H54 (cell line): ENCODE results near the gene CERS6.
"Not testable (repeated sequence)": the region's sequence is repeated elsewhere in the genome, so short reads cannot be mapped to it uniquely, and the experiment has no call there.

Source experiments
- DNase-seq: peaks from one replicate; pipeline ENCODE4 v3.0.0; 2011; ENCODE audit warnings: low spot score, mixed read lengths; ENCODE audit not compliant: insufficient read length
- FAIRE-seq: peaks from 3 replicates; lab custom pipeline; 2011; peaks lifted over from hg19 to GRCh38; lab: Jason Lieb, UNC
- POLR2A ChIP-seq: IDR thresholded peaks from 2 replicates; pipeline ENCODE4 v1.6.1; 2011; ENCODE audit warnings: low read depth, mild to moderate bottlenecking, low read length

The CERS6 gene

DNA sequence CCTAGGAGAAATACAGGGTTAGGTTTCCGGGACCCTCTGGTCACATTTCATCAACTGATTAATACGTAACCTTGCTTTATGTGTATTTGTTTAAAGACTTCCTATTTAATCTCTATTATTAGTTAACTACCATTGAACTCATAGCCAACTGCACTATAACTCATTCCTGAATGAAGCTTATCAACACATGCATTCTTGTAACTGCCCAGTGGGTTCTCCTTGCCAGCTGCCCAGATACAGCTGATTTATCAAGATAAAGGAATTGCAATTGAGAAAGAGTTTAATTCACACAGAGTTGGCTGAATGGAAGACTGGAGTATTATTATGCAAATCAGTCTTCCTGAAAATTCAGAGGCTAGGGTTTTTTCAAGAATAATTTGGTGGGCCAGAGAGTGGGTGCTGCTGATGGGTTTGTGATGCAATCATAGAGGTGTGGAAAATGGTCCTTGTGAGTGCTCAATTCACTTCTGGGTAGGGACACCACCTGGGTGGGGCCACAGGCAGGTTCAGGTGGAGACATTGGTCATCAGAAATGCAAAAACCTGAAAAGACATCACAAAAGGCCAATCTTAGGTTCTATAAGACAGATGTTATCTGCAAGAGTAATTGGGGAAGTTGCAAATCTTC is 325.2 kb downstream of the CERS6 start:
- DNase-seq, result no peak
- FAIRE-seq, result no peak
- TF ChIP-seq POLR2A, result no peak

DNA sequence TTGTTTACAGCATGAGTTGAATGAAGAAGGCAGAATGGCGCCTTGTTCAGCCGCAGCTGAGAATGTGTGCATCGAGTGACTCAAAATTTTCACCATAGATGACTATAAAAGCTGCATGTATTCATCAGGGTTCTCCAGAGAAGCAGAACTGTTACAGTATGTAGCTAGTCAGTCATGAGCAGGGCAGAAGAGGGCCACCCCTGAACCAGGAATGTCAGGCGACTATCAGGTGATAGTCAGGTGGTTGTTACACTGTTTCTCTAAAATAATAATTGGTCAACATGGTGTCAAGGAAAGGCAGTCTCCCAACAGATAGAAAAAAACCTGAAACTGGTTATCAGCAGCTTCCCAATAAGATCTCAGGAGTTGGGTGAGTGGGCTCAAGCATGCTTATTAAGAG is 326.2 kb downstream of the CERS6 start:
- TF ChIP-seq POLR2A, result no peak
- FAIRE-seq, result no peak
- no peak for DNase-seq

DNA sequence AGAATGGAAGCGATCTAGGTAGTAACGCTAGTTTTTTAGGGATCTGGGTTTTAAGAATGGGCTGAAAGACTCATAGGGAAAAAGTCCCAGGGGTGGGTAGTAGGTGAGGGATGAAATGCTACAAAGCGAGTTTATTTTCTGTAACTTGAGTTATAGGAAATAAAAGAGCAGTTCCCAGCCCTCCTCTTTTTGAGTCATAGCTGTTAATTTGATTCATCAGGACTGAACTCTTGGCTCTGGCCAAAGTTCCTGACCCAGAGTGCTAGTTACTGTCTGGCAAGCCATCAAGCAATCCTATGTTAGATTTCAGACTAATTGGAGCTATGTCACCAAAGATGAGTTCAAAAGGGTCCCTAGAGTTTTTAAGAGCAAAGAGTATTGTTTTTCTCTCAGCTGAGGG is 328.9 kb downstream of the CERS6 start:
- TF ChIP-seq POLR2A, result no peak
- no peak for DNase-seq
- no peak for FAIRE-seq

DNA sequence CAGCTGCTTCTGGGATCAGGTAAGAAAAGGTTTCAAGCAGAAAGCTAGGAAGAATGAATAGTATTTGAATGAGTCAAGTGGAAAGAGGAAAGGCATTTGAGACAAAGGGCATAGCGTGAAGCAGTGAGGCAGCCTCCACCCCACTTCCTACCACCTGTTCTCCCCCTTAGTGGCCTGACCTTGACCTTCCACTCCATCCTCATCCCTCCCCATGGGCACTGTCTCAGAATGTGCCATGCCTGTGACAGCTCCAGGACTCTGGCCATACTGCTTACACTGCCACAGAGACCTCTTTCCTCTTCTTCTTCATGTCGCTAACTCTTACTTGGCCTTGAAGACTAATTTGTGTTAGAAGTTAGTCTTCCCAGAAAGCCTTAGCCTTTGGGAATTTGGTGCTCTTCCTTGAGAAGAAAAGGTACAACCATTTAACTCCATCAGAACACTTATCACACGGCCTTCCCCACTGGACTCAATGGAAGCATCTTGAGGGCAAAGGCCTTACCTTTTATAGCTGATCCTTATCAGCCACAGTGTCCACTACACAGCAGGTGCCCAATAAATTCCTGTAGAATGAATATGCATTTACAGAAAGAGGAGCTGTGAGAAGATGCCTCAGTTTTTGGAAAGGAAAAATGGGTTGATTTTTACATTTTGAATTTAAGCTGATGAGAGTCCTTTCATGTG is 331.2 kb downstream of the CERS6 start:
- no peak for TF ChIP-seq POLR2A
- FAIRE-seq (no peak), DNase-seq (no peak)

DNA sequence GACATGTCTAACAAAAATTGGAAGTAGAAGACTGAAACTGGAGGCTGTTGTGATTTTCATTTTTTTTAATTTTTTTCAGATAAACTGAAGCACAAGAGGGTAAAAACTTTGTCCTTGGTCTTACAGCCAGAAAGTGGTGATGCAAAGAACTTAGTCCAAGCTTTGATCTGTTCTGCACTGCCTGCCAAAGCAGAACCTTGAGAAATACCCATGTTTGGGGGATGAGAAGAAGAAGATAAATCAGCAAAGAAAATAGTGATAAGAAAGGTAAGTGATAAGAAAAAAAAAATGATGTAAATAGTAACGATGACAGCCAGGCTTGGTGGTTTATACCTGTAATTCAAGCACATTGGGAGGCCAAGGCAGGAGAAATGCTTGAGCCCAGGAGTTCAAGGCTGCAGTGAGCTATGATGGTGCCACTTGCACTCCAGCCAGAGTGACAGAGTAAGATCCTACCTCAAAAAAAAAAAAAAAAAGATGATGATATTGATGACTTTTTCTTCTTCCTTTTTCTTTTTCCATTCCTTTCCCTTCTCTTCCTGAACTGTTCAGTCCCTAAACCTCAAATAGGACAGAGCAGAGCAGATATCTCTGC is 331.8 kb downstream of the CERS6 start:
- FAIRE-seq, result no peak
- TF ChIP-seq POLR2A, result no peak
- no peak for DNase-seq

DNA sequence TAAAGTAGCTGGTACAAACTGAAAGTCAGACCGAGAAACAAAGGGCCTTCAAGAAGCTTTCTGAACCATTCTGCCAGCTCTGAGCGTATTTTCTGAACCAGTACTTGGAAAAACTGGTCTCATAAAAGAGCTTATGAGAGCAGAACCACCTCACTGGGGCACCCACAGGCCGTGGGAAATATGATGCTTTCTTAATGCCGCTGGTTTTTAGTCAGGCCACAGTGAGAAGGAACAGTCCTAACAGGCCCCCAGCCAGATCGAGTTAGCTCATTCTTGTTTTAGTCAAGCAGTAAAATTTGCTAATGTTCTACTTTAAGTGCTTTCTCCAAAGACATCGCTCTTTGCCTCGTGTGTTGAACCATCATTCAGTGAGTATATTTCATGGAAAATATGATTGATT is 333.7 kb downstream of the CERS6 start:
- no peak for FAIRE-seq
- no peak for TF ChIP-seq POLR2A
- DNase-seq, result no peak

DNA sequence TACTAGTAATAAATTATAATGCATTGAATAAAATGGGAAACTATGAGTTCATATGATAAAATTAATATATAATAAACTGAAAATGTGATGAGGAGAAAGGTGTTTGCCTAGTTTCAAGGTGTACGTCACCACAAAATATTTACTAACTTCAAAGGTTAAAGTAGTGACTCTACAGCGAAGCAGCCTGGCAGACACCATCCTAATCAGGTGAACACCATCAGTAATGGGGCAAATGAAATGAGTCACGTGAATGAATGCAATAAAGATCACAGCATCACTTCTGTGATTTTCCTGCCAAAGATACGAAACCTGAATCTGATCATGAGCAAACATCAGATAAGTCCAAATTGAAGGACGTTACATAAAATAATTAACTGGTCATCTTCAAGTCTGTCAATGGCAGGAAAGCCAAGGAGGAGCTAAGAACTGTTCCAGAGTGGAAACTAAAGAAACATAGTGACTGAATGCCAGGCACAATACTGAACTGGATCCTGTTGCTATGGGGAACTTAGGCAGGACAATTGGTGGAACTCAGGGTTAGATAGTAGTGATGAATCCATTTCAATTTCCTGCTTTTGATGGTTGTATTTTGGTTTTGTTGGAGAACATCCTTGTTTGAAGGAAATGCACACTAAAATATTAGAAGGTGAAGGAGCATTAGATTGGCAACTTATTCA is 334.3 kb downstream of the CERS6 start:
- no peak for DNase-seq
- TF ChIP-seq POLR2A, result no peak
- FAIRE-seq, result no peak

DNA sequence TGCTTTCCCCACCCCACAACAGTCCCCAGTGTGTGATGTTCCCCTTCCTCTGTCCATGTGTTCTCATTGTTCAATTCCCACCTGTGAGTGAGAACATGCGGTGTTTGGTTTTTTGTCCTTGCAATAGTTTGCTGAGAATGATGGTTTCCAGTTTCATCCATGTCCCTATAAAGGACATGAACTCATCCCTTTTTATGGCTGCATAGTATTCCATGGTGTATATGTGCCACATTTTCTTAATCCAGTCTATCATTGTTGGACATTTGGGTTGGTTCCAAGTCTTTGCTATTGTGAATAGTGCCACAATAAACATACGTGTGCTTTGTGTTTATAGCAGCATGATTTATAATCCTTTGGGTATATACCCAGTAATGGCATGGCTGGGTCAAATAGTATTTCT is 335.1 kb downstream of the CERS6 start:
- not testable (repeated sequence) for DNase-seq, FAIRE-seq

DNA sequence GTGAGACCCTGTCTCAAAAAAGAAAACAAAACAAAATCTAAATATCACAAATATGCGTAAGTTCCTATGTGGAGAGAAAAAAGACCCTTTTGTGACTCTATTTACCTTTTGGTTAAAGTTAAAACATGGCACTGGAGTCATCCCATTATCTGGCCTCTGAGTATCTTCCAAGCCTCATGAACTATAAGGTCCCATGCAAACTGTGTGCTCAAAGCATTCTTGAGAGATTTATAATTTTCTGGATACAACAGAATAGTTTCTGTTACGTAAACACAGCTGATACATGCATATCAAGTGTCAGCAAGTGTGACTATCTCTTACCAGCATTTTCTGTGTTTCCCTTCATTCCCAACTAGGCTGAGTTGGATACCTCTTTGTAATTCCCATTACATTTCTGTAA is 337.5 kb downstream of the CERS6 start:
- no peak for TF ChIP-seq POLR2A
- FAIRE-seq (no peak), DNase-seq (no peak)

DNA sequence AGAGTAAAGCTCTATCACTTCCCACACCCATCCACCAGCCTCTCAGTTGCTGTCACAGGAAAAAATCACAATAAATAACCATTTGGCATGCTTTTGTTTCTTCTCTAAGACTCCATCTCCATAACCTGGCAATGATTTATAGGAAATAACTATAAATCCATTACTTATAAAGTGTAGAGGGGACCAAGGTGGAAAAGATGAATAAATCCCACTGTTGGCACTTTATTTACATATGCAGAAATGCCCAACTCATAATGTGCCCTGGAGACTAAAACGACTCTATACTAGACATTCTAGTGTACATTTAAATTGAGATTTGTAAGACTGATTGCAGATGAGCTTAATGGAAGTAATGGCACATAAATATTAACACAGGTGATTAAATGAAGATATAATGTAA is 338.9 kb downstream of the CERS6 start:
- DNase-seq (no peak), FAIRE-seq (no peak)
- no peak for TF ChIP-seq POLR2A

DNA sequence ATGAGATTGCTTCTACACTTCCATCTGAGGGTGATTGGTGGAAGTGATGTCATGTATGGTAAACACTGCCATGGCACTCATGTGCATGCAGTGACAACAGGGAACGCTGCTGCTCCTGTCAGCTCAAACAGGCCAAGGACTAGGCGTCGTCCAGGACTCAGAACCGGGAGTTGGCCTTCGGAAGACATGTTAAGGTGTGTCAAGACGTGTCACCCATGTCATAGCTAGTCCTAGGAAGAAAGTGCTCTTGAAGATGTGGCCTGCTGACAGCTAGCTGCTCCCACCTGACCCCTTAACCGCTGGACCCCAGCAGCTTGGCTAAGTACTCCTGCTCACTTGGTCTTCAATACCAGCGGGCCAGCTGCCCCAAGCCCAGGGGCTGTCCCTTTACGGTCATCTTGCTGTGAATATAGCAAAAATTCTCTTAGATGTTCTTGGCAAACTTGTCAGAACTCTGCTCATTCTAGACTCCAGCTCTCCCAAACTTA is 340.1 kb downstream of the CERS6 start:
- no peak for FAIRE-seq
- DNase-seq, result no peak
- TF ChIP-seq POLR2A, result no peak

DNA sequence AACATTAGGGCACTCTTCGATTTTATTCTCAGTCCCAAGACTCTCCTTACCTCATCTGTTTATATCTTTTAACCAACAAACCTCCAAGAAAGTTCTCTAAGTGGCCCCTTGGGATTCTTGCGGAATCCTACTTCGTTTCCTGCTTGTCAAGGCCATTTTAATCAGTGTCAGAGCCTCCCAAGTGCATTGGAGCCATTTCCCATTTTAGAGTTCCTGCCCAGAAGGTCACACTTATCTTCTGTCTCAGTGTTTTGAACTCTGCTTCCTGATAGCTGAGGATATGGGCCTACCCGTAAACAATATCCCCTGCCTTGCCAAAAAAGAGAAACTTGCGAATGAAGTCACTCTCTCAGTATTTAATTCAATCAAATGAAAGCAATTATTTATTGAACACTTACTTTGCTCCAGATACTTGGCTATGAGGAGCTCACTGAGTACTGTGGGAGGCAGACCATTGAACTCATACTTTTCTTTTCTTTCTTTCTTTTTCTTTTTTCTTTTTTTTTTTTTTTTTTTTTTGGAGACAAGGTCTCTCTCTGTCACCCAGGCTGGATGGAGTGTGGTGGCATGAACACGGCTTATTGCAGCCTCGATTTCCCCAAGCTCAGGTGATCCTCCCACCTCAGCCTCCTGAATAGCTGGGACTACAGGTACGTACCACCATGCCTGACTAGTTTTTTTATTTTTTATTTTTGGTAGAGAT is 340.7 kb downstream of the CERS6 start:
- DNase-seq (no peak), FAIRE-seq (no peak)
- TF ChIP-seq POLR2A, result no peak

DNA sequence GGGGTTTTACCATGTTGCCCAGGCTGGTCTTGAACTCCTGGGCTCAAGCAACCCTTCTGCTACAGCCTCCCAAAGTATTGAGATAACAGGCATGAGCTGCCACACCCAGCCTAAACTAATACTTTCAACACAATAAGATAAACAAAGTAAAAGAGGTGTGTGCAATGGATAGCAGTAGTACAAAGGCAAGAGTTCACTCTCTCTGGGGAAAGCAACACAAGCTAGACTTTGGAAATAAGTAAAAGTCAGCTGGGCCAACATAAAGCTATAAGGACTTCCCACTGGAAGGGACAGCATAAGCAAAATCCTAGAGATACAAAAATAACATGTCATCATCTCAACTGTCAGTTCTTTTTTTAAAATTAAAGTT is 341.2 kb downstream of the CERS6 start:
- DNase-seq (no peak), FAIRE-seq (no peak)
- no peak for TF ChIP-seq POLR2A

DNA sequence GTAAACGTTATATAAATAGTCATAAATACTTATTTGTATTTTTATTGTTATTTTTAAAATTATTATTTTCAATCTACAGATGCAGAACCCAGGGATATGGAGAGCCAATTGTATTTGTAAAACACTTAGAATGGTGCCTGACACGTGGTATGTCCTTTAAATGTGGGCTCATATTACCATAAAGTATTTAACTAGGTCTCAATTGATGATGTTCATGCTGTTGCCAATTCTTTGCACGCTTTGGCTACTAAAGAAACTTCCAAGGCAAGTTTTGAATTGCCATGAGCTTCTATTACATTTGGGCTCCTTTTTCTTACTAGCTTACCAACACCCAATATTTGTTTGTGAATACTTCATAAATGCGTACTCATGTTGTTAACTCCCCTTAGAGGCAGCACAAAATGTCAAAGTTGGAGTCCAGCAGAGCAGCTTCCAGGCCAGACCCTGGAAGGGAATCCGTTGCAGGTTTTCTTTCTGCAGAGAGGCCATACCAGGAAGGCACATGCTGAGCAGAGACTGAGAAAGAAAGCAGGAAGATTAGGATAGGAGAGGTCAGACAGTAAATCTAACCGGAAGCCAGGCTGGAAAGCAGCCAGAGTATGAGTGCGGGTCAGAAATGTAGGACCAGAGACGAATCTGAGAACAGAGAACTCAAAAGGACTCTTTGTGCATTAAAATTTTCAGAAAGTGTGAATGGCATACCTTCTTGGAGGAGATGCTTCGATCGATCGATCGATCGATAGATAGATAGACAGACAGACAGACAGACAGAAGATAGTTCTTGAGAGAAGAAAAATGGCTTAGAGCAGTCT is 342.2 kb downstream of the CERS6 start:
- no peak for FAIRE-seq
- DNase-seq, result no peak

More for the DNA sequence above, 342.2 kb downstream of the CERS6 start:
- no peak for TF ChIP-seq POLR2A
